Measurements from ENCODE around the gene EN1.

DNA sequence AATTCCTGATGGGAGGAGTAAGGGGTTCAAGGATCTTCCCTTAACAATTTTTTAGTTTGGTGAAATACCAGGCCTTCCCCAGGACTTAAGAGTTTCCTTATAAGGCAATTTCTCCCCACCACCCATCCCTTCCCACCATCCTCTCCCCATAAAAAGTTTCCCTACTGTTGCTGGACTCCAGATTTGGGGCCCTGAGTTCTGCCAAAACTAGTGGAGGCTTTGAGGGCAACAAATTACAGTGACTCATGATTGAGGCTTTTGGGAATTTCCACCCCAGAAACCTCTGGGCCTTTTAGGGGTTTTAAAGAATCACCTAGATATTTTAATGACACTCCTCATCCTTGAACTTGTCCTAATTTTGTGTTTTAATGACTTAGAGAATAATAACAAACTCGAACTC lies 14.3 kb upstream of the EN1 start:
- no peak for TF ChIP-seq POLR2AphosphoS5 (IDR thresholded peaks at IDR 0.05; ENCODE audit: low read depth, low read length)
- TF ChIP-seq POLR2A (IDR thresholded peaks at IDR 0.05; ENCODE audit: low read depth, low read length) = no peak
